Ectodermal cell (in vitro differentiated cells): Measurements from ENCODE around the gene AIMP1. TPM values are rescaled to one million over a fixed set of nuclear protein-coding genes. Genes with fewer than 3 reads are reported as not detected.
A peak's percentile ranks its signal among the peaks of the same experiment; 100 is the strongest.

Source experiments
- H3K27ac ChIP-seq: 2 replicates; pipeline ENCODE4 v1.7.0; 2013; ENCODE audit warnings: mild to moderate bottlenecking, low read depth, low read length; ENCODE audit not compliant: insufficient read depth, poor library complexity, severe bottlenecking
- H3K27me3 ChIP-seq: 2 replicates; pipeline ENCODE4 v1.7.0; 2013; ENCODE audit warnings: mild to moderate bottlenecking, low read length; ENCODE audit not compliant: insufficient read depth, control insufficient read depth, poor library complexity, severe bottlenecking
- H3K36me3 ChIP-seq: one replicate; pipeline ENCODE4 v1.7.0; 2013; ENCODE audit warnings: low read length; ENCODE audit not compliant: control insufficient read depth, insufficient read depth
- H3K4me1 ChIP-seq: one replicate; pipeline ENCODE4 v1.7.0; 2013; ENCODE audit warnings: low read length; ENCODE audit not compliant: control insufficient read depth, insufficient read depth
- H3K4me3 ChIP-seq: 2 replicates; pipeline ENCODE4 v1.7.0; 2013; ENCODE audit warnings: low read depth, low read length, control low read depth; ENCODE audit not compliant: insufficient read depth
- H3K9me3 ChIP-seq: 2 replicates; pipeline ENCODE4 v1.7.0; 2013; ENCODE audit warnings: mild to moderate bottlenecking, low read length, moderate library complexity; ENCODE audit not compliant: control insufficient read depth
- WGBS, 2 experiments: methylation state at CpG; one replicate each; pipeline ENCODE4 v1.1.7; 2013; ENCODE audit warnings: missing lambda C conversion rate in 2 of 2; 5-methylcytosine and 5-hydroxymethylcytosine counted together
- polyA plus RNA-seq, 4 experiments: library from polyadenylated mRNA; stranded (reverse); fragments of 50-300 nt; gene quantifications; one replicate each; pipeline ENCODE4 v1.2.3, GENCODE V29; 2013

Gene AIMP1
- polyA plus RNA-seq (2013, experiment 1 of 4): 41.7 TPM
- polyA plus RNA-seq (2013, experiment 2 of 4): 39.4 TPM
- 39.6 TPM for polyA plus RNA-seq (2013, experiment 3 of 4)
- polyA plus RNA-seq (2013, experiment 4 of 4): 43.1 TPM

DNA sequence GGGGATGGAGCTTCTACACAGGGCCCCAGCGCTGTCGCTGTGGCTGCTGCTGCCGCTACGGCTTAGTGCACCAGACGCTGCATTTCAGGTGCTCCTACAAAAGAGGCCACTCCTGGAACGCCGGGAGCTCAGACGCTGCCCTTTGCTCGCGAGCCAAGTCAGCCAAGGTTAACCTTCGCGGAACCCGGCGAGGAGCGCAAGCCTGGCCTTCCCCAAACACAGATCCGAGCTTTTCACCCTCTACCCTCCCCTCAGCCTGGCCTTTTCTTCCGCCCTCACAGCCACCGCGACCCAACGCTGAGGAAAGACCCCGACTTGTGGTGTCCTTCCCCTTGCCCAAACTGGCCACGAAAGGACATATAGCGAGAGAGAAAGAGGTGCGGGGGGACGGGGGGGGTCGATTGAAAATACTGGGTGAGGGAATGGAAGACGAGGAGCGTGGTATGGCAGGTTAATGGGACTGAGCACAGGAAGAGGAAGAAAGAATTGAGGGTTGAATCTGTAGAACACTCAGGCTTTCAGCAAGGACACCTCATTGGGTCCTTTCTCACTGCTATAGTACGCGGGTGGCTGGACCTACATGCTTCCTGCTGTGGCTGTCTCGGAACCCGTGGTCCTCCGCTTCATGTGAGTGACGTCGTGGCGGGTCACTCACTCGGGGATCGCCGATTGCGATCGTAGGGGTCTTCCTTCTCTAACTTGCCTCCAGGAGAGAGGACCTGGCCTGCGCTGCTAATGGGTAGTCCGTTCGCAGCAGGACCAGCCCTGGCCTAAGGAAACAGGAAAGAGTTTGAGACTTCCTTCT lies at the start of gene AIMP1, which contains the start of gene TBCK:
AIMP1 (plus strand) TSS at position 583 of the 805 bp plus-strand sequence. CDS start 8,460 bp downstream, outside the sequence.
TBCK (minus strand) TSS at position 242 of the 805 bp plus-strand sequence. CDS start 7,249 bp downstream, outside the sequence.
- Histone ChIP-seq H3K27ac (peak within 1 kb of the TSS; percentile 98), H3K4me3 (peak within 1 kb of the TSS; percentile 91), H3K9me3 (no peaks in the 10 kb centered on the region), H3K27me3 (no peaks in the 10 kb centered on the region), H3K4me1 (peaks cover 8% of the 10 kb centered on the region), H3K36me3 (no peaks in the 10 kb centered on the region)
- WGBS, 2 experiments: 0% methylated on average over 44 of the region's 44 CpGs

DNA sequence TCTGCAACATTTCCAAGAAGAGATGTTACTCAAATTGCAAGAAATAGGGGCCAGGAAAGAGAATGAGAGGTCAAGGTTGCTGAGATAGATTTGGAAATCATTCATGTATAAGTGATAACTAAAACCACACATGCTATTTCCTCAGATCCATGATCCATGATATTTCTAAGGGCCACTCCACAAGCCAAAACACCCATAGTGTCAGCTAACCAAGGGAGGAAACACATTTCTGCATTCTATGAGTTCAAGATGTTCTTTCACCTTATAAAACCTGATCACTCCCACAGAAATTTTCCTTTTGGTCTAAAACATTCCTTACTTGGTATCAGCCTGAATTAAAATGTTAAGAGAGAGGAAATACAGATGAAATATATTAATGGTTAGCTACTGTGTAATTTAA lies 47.6 kb upstream of the AIMP1 start:
- H3K27me3 ChIP-seq: no peaks in the 10 kb centered on the region
- H3K36me3 ChIP-seq: no peaks in the 10 kb centered on the region
- H3K27ac ChIP-seq: no peak overlapping the region
- no peaks in the 10 kb centered on the region for H3K9me3 ChIP-seq
- no peak overlapping the region for H3K4me3 ChIP-seq
- no peaks in the 10 kb centered on the region for H3K4me1 ChIP-seq

DNA sequence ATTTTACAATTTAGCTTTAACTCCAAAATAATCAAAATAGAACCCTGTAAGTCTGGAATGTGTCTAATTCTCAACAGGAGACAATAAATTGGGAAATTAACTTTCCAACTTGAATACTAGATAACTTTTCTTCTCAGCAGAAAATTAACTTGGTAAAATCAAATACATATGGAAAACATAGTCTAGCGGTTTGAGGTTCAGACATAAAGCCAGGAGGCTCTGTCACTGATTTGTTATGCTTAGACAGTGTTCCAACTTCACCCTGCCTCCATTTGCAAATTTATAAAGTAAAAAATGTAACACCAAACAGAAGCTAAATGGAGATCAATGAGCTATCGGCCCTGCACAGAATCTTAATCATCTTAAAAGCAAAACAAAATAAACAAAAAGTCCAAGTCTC lies 46.6 kb upstream of the AIMP1 start:
- WGBS, 2 experiments: 89 to 100% methylated on average over 2 of the region's 2 CpGs
- Histone ChIP-seq H3K4me3 (no peak overlapping the region), H3K4me1 (no peaks in the 10 kb centered on the region), H3K9me3 (no peaks in the 10 kb centered on the region), H3K36me3 (peaks cover 2% of the 10 kb centered on the region), H3K27me3 (no peaks in the 10 kb centered on the region), H3K27ac (no peak overlapping the region)

DNA sequence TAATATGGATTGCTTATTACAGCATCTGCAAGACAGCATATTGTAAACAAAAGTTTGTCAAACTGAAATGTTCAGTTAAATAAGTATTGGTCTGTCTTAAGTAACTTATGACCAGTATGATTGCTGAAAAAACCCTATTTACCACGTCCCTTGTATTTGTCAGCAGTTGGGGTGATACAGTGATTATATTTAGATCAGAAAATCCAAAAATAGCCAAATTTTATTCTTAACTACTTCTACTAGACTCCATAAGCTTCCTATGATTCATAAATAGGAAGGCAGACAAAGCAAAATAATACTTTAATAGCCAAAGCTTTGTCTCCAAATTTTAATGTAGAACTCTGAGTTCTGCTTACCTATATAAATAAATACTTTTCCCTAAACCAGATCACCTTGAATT lies 45.6 kb upstream of the AIMP1 start:
- no peak overlapping the region for H3K27ac ChIP-seq
- no CpG with 5 or more reads among the region's 1 CpG for WGBS, 2 experiments
- no peak overlapping the region for H3K4me3 ChIP-seq
- H3K27me3 ChIP-seq: no peaks in the 10 kb centered on the region
- no peaks in the 10 kb centered on the region for H3K4me1 ChIP-seq
- H3K9me3 ChIP-seq: no peaks in the 10 kb centered on the region
- H3K36me3 ChIP-seq: peaks cover 5% of the 10 kb centered on the region

DNA sequence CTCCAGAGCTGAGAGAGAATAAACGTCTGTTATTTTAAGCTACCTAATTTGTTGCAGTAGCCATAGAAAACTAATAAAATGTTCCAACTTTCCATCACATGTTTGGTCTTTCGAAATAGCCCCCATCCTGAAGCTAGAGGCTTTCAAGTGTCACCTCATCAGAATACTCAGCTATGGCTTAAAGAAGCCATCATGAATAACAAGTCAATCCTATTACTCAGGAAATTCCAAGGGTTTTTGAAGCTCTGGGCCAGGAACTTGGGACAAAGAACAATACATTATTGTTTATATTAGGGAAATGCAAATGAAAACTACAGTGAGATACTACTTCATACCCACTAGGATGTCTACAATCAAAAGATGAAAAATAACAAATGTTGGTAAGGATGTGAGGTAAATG lies 42.5 kb upstream of the AIMP1 start:
- no peak overlapping the region for H3K27ac ChIP-seq
- H3K4me3 ChIP-seq: no peak overlapping the region
- no peaks in the 10 kb centered on the region for H3K27me3 ChIP-seq
- H3K36me3 ChIP-seq: peaks cover 5% of the 10 kb centered on the region
- 91 to 96% methylated on average over 2 of the region's 2 CpGs for WGBS, 2 experiments
- no peaks in the 10 kb centered on the region for H3K9me3 ChIP-seq
- H3K4me1 ChIP-seq: no peaks in the 10 kb centered on the region

DNA sequence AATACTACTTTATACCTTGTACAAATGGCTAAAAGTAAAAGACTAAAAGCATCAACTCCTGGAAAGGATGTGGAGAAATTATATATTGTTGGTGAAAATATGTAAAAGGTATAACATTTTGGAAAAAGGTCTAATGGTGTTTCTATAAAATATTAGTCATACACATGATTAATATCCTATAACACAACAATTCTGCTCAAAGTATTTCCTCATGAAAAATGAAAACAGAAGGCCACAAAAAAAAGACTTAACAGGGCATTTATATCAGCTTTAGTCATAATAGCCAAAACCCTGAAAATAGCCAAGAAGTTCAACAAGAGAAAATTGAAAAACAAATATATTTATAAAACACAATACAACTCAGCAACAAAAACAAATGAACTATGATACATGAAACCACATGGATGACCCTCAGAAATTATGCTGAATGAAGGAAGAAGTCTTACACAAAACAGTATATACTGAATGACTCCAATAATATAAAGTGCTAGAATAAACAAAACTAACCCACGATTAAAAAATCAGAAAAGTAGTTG lies 39.1 kb upstream of the AIMP1 start:
- Histone ChIP-seq H3K9me3 (no peaks in the 10 kb centered on the region), H3K27me3 (no peaks in the 10 kb centered on the region), H3K36me3 (peaks cover 5% of the 10 kb centered on the region), H3K4me1 (no peaks in the 10 kb centered on the region), H3K4me3 (no peak overlapping the region), H3K27ac (no peak overlapping the region)
- 100% methylated on average over 1 of the region's 1 CpG; no CpG with 5 or more reads in 1 of the 2 experiments for WGBS, 2 experiments

DNA sequence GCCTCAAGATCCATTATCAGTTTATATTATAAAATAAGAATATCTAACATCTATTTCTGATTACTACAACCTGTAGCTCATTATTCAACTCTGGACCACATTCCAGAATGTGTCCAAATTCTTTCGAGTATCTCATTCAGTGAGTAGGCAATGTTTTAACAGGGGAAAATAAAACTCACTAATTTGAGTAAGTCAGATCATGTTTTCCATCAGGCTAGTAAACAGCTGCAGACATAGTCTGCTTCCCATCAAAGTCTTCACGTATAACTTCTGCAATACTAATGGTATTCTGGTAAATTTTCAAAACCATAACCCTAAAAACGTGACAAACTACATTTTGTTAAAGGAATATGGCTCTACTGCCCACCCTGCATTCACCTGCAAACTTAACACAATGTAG lies 32.1 kb upstream of the AIMP1 start:
- no peak overlapping the region for H3K27ac ChIP-seq
- WGBS, 2 experiments: 86 to 92% methylated on average over 3 of the region's 3 CpGs
- no peaks in the 10 kb centered on the region for H3K4me1 ChIP-seq
- H3K4me3 ChIP-seq: no peak overlapping the region
- no peaks in the 10 kb centered on the region for H3K9me3 ChIP-seq
- no peaks in the 10 kb centered on the region for H3K27me3 ChIP-seq
- no peaks in the 10 kb centered on the region for H3K36me3 ChIP-seq

DNA sequence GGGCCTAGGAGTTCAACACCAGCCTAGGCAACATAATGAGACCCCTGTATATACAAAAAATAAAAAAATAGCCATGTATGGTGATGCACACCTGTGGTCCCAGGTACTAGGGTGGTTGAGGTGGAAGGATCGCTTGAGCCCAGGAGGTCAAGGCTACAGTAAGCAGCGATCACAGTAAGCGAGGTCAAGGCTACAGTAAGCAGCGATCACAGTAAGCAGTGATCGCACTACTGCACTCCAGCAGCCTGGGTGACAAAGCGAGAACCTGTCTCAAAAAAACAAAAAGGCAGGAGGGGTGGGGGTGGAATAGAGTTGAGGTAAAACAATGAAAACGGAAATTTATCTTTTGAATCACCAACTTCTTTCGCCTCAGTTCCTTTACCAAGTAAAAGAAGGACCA lies 29.7 kb upstream of the AIMP1 start:
- no peaks in the 10 kb centered on the region for H3K27me3 ChIP-seq
- no peaks in the 10 kb centered on the region for H3K36me3 ChIP-seq
- no peaks in the 10 kb centered on the region for H3K9me3 ChIP-seq
- H3K4me1 ChIP-seq: no peaks in the 10 kb centered on the region
- no peak overlapping the region for H3K27ac ChIP-seq
- H3K4me3 ChIP-seq: no peak overlapping the region
- 91 to 94% methylated on average over 8 of the region's 8 CpGs for WGBS, 2 experiments

DNA sequence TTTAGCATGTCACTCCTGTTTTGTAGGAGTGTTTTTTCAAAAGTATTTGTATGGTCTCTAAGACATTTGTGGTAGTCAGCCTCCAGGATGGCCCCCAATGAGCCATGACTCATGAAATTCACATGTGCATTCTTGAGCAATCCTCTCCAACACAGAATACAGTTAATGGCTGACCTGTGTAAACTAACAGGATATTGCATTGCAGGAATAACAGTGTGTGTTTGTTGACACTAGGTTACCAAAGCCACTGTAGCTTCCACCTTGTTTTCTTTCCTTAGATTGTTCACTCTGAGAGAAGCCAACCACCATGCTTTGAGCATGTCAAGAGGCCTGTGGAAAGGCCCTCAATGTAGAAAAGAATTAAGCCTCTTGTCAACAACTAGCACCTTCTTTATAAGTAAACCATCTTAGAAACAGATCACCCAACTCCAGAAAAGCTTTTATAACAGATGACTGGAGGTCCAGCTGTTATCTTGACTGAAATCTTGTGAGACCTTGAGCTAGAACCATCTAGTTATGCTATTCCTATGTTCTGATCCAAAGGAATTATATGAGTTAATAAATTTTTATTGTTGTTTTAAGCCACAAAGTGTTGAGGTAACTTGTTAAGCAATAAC lies 28.9 kb upstream of the AIMP1 start:
- H3K27me3 ChIP-seq: no peaks in the 10 kb centered on the region
- H3K4me3 ChIP-seq: no peak overlapping the region
- no peaks in the 10 kb centered on the region for H3K36me3 ChIP-seq
- no peaks in the 10 kb centered on the region for H3K9me3 ChIP-seq
- no peak overlapping the region for H3K27ac ChIP-seq
- no peaks in the 10 kb centered on the region for H3K4me1 ChIP-seq

DNA sequence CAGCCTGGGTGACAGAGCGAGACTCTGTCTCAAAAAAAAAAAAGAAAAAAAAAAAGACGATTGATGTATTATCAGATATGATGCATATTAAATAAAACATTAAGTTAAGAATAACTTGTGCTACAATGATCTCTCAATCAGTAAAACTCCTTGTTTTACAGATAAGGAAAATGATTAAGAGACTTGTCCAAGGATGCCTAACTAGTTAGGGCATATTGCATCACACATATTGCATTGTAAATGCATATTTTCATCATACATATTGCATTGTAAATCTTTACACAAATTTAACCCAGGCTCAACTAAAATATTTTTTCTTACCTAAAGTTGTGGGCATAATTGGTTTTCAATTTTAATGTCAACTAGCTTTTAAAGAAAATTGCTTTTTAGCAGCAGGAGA lies 26.6 kb upstream of the AIMP1 start:
- Histone ChIP-seq H3K27ac (no peak overlapping the region), H3K27me3 (no peaks in the 10 kb centered on the region), H3K4me3 (no peak overlapping the region), H3K36me3 (peaks cover 3% of the 10 kb centered on the region), H3K9me3 (no peaks in the 10 kb centered on the region), H3K4me1 (no peaks in the 10 kb centered on the region)
- WGBS, 2 experiments: 100% methylated on average over 1 of the region's 2 CpGs; no CpG with 5 or more reads in 1 of the 2 experiments
